Sigmoid colon (tissue), 4 donors: ENCODE data around the gene NTM.

Experiments used
- EP300 ChIP-seq, 4 donors: sonication (generic); formaldehyde crosslinking; IDR thresholded peaks; one replicate each; pipeline ENCODE4 v1.6.1; 2017; ENCODE audit warnings: antibody characterized with exemption in 4 of 4
- POLR2A ChIP-seq, 2 donors: fragments of 450-650 bp; IDR thresholded peaks; one replicate each; pipeline ENCODE4 v1.6.1; 2016; ENCODE audit warnings: antibody characterized with exemption in 2 of 2, mild to moderate bottlenecking in 2 of 2, moderate library complexity in 2 of 2
- POLR2AphosphoS5 ChIP-seq, 4 donors: sonication (generic); formaldehyde crosslinking; IDR thresholded peaks; one replicate each; pipeline ENCODE4 v1.6.1; 2017; ENCODE audit warnings: antibody characterized with exemption in 4 of 4
- TF ChIP-seq, protein P1 (sequence below), 4 experiments: fragments of 450-650 bp in 3 of 4; fragments of 200-600 bp in 1 of 4; IDR thresholded peaks; one replicate each; pipeline ENCODE4 v1.5.1; 2016 to 2019; ENCODE audit warnings: antibody characterized with exemption in 4 of 4, mild to moderate bottlenecking in 3 of 4, moderate library complexity in 2 of 4

DNA sequence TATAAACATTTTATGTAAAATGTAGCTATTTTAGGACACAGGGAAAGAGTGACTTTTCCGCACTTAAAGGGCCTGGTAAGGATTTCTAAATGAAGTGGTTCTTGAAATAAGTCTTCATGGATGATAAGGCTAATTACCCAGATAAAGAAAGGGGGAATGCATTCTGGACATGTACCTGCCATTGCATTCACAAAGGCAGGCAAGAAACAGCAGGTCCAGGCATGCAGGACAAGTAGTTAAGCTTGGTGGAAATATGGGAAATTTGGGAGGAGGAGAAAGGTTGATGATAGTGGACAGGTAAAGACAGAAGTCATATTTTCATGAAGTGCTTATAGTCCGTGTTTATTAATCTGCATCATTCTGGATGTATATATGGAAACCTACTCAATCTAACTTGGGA is 621.2 kb downstream of the NTM start:
- TF ChIP-seq, protein P1, sequence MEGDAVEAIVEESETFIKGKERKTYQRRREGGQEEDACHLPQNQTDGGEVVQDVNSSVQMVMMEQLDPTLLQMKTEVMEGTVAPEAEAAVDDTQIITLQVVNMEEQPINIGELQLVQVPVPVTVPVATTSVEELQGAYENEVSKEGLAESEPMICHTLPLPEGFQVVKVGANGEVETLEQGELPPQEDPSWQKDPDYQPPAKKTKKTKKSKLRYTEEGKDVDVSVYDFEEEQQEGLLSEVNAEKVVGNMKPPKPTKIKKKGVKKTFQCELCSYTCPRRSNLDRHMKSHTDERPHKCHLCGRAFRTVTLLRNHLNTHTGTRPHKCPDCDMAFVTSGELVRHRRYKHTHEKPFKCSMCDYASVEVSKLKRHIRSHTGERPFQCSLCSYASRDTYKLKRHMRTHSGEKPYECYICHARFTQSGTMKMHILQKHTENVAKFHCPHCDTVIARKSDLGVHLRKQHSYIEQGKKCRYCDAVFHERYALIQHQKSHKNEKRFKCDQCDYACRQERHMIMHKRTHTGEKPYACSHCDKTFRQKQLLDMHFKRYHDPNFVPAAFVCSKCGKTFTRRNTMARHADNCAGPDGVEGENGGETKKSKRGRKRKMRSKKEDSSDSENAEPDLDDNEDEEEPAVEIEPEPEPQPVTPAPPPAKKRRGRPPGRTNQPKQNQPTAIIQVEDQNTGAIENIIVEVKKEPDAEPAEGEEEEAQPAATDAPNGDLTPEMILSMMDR (IDR thresholded peaks at IDR 0.05): no peak
- TF ChIP-seq POLR2AphosphoS5 (IDR thresholded peaks at IDR 0.05): no peak
- no peak for TF ChIP-seq EP300 (IDR thresholded peaks at IDR 0.05)
- TF ChIP-seq POLR2A (IDR thresholded peaks at IDR 0.05): no peak
